Testis (tissue), 3 donors: ENCODE measurements around the gene RHO. TPM values are rescaled to one million over a fixed set of nuclear protein-coding genes. Genes with fewer than 3 reads are reported as not detected.

Experiments
- DNase-seq: peaks from one replicate; pipeline ENCODE4 v3.0.0-alpha.2; 2019
- H3K27ac ChIP-seq, 2 donors: fragments of 200-600 bp; sonication (generic); one replicate each; pipeline ENCODE4 v1.5.1; 2019
- H3K27me3 ChIP-seq: fragments of 200-600 bp; sonication (generic); one replicate; pipeline ENCODE4 v1.5.1; 2019
- H3K36me3 ChIP-seq: fragments of 200-600 bp; sonication (generic); one replicate; pipeline ENCODE4 v1.5.1; 2017; ENCODE audit warnings: low read depth; ENCODE audit errors: missing control alignments
- H3K4me1 ChIP-seq: fragments of 200-600 bp; sonication (generic); one replicate; pipeline ENCODE4 v1.5.1; 2019
- H3K4me3 ChIP-seq, 2 donors: fragments of 200-600 bp; sonication (generic); one replicate each; pipeline ENCODE4 v1.5.1; 2017 to 2019
- H3K9me3 ChIP-seq: fragments of 200-600 bp; sonication (generic); one replicate; pipeline ENCODE4 v1.5.1; 2017
- CTCF ChIP-seq, 3 experiments: fragments of 450-650 bp in 2 of 3; fragments of 200-600 bp in 1 of 3; sonication (generic) in 1 of 3; IDR thresholded peaks; one replicate each; pipeline ENCODE4 v1.5.1; 2016 to 2019; ENCODE audit warnings: antibody characterized with exemption in 3 of 3, mild to moderate bottlenecking in 2 of 3, moderate library complexity in 1 of 3
- POLR2A ChIP-seq: fragments of 450-650 bp; IDR thresholded peaks from one replicate; pipeline ENCODE4 v1.6.1; 2017; ENCODE audit warnings: antibody characterized with exemption, mild to moderate bottlenecking, moderate library complexity
- WGBS, 2 donors: methylation state at CpG; one replicate each; pipeline ENCODE4 v1.1.5; 2018; 5-methylcytosine and 5-hydroxymethylcytosine counted together
- intact Hi-C: fragments of 100-400 bp; cut with DNase I; formaldehyde crosslinking; loops from one replicate; pipeline ENCODE4 v1.15.1; 2023; ENCODE audit warnings: low total_unique reads
- polyA plus RNA-seq: library from polyadenylated mRNA; stranded (reverse); fragments of 350-450 nt; fragmentation: Illumina TruSeq; extraction: RNeasy Lipid Tissue Mini Kit (QIAGEN cat#74804); gene quantifications from one replicate; pipeline ENCODE4 v1.2.3, GENCODE V29; 2014; ENCODE audit warnings: low read depth, low replicate concordance; ENCODE audit not compliant: insufficient read depth
- total RNA-seq, 2 donors: library from RNA; depleted of rRNA; stranded (reverse); fragments of >200 nt; gene quantifications; one replicate each; pipeline ENCODE4 v1.2.3, GENCODE V29; 2016

RHO gene
- total and polyA plus RNA-seq, 3 donors from 2014 or later: 0.25 TPM; not detected in 2

- H3K27ac ChIP-seq: no peak overlapping the region
- DNase-seq: no peak
- H3K9me3 ChIP-seq: no peaks in the 10 kb centered on the region
- intact Hi-C loops: no loop called here
- WGBS, 2 donors: 90 to 93% methylated on average over 18 to 19 of the region's 19 CpGs
- H3K27me3 ChIP-seq: no peaks in the 10 kb centered on the region
- TF ChIP-seq POLR2A (no peak), CTCF (IDR thresholded peaks at IDR 0.05) (no peak)
- no peaks in the 10 kb centered on the region for H3K36me3 ChIP-seq
- H3K4me3 ChIP-seq: no peak overlapping the region
- peaks cover 16% of the 10 kb centered on the region for H3K4me1 ChIP-seq
Measured at GRCh38 chr3:129575233-129575996, 47.0 kb downstream of the RHO start.

GRCh38 chr3:129575997-129576384 is 47.6 kb downstream of the RHO start:
- intact Hi-C loops: no loop called here
- H3K9me3 ChIP-seq: no peaks in the 10 kb centered on the region
- H3K36me3 ChIP-seq: no peaks in the 10 kb centered on the region
- peaks cover 16% of the 10 kb centered on the region for H3K4me1 ChIP-seq
- 82 to 88% methylated on average over 10 of the region's 10 CpGs for WGBS, 2 donors
- DNase-seq: no peak
- H3K27me3 ChIP-seq: no peaks in the 10 kb centered on the region
- H3K4me3 ChIP-seq: no peak overlapping the region
- TF ChIP-seq POLR2A: no peak
- TF ChIP-seq CTCF (IDR thresholded peaks at IDR 0.05): no peak
- peak overlapping the region in 1 of 2 donors; percentile 50 for H3K27ac ChIP-seq

- TF ChIP-seq POLR2A (no peak), CTCF (IDR thresholded peaks at IDR 0.05) (no peak)
- Histone ChIP-seq H3K36me3 (no peaks in the 10 kb centered on the region), H3K4me1 (peaks cover 16% of the 10 kb centered on the region), H3K27ac (peak overlapping the region; percentile 55 to 68), H3K27me3 (no peaks in the 10 kb centered on the region), H3K9me3 (no peaks in the 10 kb centered on the region), H3K4me3 (no peak overlapping the region)
- intact Hi-C loops: no loop called here
- DNase-seq: peak; percentile 53
- WGBS, 2 donors: 74 to 84% methylated on average over 11 to 18 of the region's 18 CpGs
Measured at GRCh38 chr3:129576514-129577352, 48.3 kb downstream of the RHO start.

GRCh38 chr3:129577366-129577765 is 48.9 kb downstream of the RHO start:
- Histone ChIP-seq H3K27me3 (no peaks in the 10 kb centered on the region), H3K4me1 (peaks cover 16% of the 10 kb centered on the region), H3K4me3 (no peak overlapping the region), H3K36me3 (no peaks in the 10 kb centered on the region), H3K27ac (peak overlapping the region; percentile 55 to 68), H3K9me3 (no peaks in the 10 kb centered on the region)
- WGBS, 2 donors: 64 to 75% methylated on average over 7 to 14 of the region's 17 CpGs
- DNase-seq: peak; percentile 63
- intact Hi-C loops: no loop called here
- TF ChIP-seq POLR2A (no peak), CTCF (IDR thresholded peaks at IDR 0.05) (no peak)
